ENCODE measurements around the gene ELAC1.

DNA sequence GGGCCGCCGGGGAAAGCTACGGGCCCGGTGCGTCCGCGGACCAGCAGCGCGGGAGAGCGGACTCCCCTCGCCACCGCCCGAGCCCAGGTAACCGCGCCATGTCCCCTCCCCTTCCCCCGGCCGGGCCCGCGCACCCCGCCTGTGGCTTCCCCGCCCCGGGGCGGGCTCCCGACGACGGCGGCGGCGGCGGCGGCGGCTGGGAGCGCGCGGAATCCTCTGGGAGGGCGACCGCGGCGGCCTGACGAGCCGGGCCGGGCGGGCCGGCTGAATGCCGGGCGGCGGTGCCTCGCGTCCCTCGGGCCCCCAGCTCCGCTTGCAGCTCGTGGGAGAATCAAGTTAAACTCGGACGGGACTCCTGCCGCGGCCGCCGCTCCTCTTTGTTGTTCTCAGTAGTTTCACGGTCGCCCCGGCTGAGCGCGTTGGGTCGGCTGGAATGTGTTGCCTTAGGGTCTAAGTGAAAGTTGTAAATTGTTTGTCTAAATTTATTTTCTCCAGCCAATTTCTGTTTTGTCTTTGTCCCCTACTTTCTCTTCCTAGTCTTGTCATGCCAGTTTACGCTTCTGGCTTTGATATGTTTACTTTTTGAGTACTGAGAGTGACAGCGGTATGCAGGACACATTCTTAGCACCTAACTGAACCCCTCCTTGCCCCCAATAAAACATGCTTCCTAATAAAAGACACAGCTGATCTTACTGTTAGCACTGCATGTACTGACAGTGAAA lies 62.9 kb downstream of the ELAC1 start:
- TF ChIP-seq, protein P1, sequence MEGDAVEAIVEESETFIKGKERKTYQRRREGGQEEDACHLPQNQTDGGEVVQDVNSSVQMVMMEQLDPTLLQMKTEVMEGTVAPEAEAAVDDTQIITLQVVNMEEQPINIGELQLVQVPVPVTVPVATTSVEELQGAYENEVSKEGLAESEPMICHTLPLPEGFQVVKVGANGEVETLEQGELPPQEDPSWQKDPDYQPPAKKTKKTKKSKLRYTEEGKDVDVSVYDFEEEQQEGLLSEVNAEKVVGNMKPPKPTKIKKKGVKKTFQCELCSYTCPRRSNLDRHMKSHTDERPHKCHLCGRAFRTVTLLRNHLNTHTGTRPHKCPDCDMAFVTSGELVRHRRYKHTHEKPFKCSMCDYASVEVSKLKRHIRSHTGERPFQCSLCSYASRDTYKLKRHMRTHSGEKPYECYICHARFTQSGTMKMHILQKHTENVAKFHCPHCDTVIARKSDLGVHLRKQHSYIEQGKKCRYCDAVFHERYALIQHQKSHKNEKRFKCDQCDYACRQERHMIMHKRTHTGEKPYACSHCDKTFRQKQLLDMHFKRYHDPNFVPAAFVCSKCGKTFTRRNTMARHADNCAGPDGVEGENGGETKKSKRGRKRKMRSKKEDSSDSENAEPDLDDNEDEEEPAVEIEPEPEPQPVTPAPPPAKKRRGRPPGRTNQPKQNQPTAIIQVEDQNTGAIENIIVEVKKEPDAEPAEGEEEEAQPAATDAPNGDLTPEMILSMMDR (IDR thresholded peaks at IDR 0.05): no peak
- TF ChIP-seq POLR2A (IDR thresholded peaks at IDR 0.05) (peak in 1 of 2 donors; percentile 13), EP300 (IDR thresholded peaks at IDR 0.05) (no peak)

All from gastroesophageal sphincter (tissue), 3 donors.